GM23248 (cell line): Measurements from ENCODE around the gene RNF213. TPM values are rescaled to one million over a fixed set of nuclear protein-coding genes. Genes with fewer than 3 reads are reported as not detected.

Experiments
- DNase-seq: peaks from one replicate; pipeline ENCODE4 v3.0.0-alpha.2; 2015
- H2AFZ ChIP-seq: fragments of 200-600 bp; sonication (generic); 2 replicates; pipeline ENCODE4 v1.6.1; 2016; ENCODE audit warnings: antibody characterized with exemption
- H3F3A ChIP-seq: fragments of 200-600 bp; sonication (generic); 2 replicates; pipeline ENCODE4 v1.6.1; 2016; ENCODE audit warnings: mild to moderate bottlenecking, antibody characterized with exemption, mixed run types; ENCODE audit not compliant: insufficient read depth
- H3K27ac ChIP-seq: fragments of 200-600 bp; sonication (generic); 2 replicates; pipeline ENCODE4 v1.5.1; 2016; ENCODE audit warnings: mild to moderate bottlenecking
- H3K27me3 ChIP-seq: fragments of 200-600 bp; sonication (generic); replicated peaks from 2 replicates; pipeline ENCODE4 v1.6.1; 2016; ENCODE audit warnings: mild to moderate bottlenecking; ENCODE audit not compliant: insufficient read depth
- H3K36me3 ChIP-seq: fragments of 200-600 bp; sonication (generic); 2 replicates; pipeline ENCODE4 v1.6.1; 2016; ENCODE audit warnings: low read depth, mild to moderate bottlenecking
- H3K4me1 ChIP-seq: fragments of 200-600 bp; sonication (generic); 2 replicates; pipeline ENCODE4 v1.6.1; 2016; ENCODE audit warnings: mild to moderate bottlenecking; ENCODE audit not compliant: insufficient read depth
- H3K4me2 ChIP-seq: fragments of 200-600 bp; sonication (generic); one replicate; pipeline ENCODE4 v1.6.1; 2016; ENCODE audit warnings: mild to moderate bottlenecking; ENCODE audit not compliant: unreplicated experiment
- H3K4me3 ChIP-seq: fragments of 200-600 bp; sonication (generic); 2 replicates; pipeline ENCODE4 v1.5.1; 2016; ENCODE audit warnings: mild to moderate bottlenecking
- H3K79me2 ChIP-seq: fragments of 200-600 bp; sonication (generic); 2 replicates; pipeline ENCODE4 v1.6.1; 2016; ENCODE audit warnings: mild to moderate bottlenecking; ENCODE audit not compliant: insufficient read depth
- H3K9ac ChIP-seq: fragments of 200-600 bp; sonication (generic); 2 replicates; pipeline ENCODE4 v1.6.1; 2016; ENCODE audit warnings: mild to moderate bottlenecking
- H3K9me2 ChIP-seq: fragments of 200-600 bp; sonication (generic); 2 replicates; pipeline ENCODE4 v1.6.1; 2016; ENCODE audit warnings: mixed run types, mild to moderate bottlenecking, moderate library complexity; ENCODE audit not compliant: insufficient read depth
- H3K9me3 ChIP-seq: fragments of 200-600 bp; sonication (generic); one replicate; pipeline ENCODE4 v1.6.1; 2017; ENCODE audit warnings: low read depth
- H4K20me1 ChIP-seq: fragments of 200-600 bp; sonication (generic); 2 replicates; pipeline ENCODE4 v1.6.0; 2016; ENCODE audit not compliant: insufficient read depth
- EZH2 ChIP-seq: fragments of 200-600 bp; sonication (generic); IDR thresholded peaks from 2 replicates; pipeline ENCODE4 v1.6.1; 2018; ENCODE audit warnings: antibody characterized with exemption, mild to moderate bottlenecking; ENCODE audit not compliant: insufficient read depth, poor library complexity, severe bottlenecking
- EZH2phosphoT487 ChIP-seq: fragments of 200-600 bp; sonication (generic); IDR thresholded peaks from 2 replicates; pipeline ENCODE4 v1.6.1; 2018; ENCODE audit warnings: antibody characterized with exemption, moderate library complexity, mild to moderate bottlenecking, low read depth; ENCODE audit not compliant: insufficient read depth
- WGBS, 2 experiments: methylation state at CpG; one replicate each; pipeline ENCODE4 v1.1.6; 2015 to 2017; ENCODE audit warnings: low lambda C conversion rate in 2 of 2, low coverage in 1 of 2; ENCODE audit errors: missing lambda C conversion rate in 2 of 2; 5-methylcytosine and 5-hydroxymethylcytosine counted together
- in situ Hi-C: fragments of 300-500 bp; cut with MboI; formaldehyde crosslinking; loops from 2 replicates; pipeline ENCODE4 v1.15.0; 2020
- polyA plus RNA-seq: library from polyadenylated mRNA; unstranded; fragments of >200 nt; fragmentation: Nextera tagmentation; extraction: Ambion mirVana; gene quantifications from 2 replicates; pipeline ENCODE4 v1.2.1, GENCODE V29; 2016
- total RNA-seq: library from RNA; depleted of rRNA; stranded (reverse); fragments of >200 nt; shearing (Covaris generic); gene quantifications from 2 replicates; pipeline ENCODE4 v1.2.3, GENCODE V29; 2014

The RNF213 gene
- total and polyA plus RNA-seq, 2 experiments from 2014 or later, result 18.8 to 45.0 TPM

DNA sequence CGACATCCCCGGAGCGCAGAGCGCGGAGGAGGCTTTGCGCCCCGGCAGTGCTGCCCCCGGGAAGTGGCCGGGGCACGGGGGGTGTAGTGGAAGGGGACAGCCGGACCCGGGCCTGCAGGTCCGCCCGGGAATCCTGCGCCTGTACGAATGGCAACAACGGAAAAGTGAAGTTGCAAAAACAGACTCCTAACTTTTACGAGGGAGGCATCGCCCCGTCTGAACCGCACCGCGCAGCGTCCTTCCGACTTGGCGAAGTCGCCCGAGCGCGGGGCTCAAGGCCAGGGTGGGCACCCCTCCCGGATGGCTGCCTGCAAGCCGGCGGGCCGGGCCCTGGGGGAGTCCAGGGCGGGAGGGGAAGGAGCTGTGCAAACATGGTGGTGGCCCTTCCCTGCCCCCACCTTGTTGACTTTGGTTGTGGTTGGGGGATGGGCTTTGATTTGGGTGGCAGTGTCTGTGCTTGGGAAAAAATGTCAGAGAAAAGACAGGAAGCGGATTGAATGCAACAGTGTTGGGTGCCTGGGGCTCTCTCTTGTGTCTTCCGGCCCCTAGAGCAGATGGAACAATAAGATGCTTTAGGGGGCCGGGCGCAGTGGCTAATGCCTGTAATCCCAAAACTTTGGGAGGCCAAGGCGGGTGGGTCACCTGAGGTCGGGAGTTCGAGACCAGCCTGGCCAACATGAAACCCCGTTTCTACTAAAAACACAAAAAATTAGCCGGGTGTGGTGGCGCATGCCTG is 675 bp downstream of the RNF213 start:
- Histone ChIP-seq H3K4me3 (peak overlapping the region; percentile 82), H3K27ac (peak overlapping the region; percentile 79), H3K9me2 (no peaks in the 10 kb centered on the region), H3K9me3 (no peaks in the 10 kb centered on the region), H3K9ac (peak overlapping the region; percentile 95), H3F3A (peaks cover 21% of the 10 kb centered on the region), H3K4me1 (peaks cover 15% of the 10 kb centered on the region), H3K79me2 (peaks cover 37% of the 10 kb centered on the region), H4K20me1 (no peaks in the 10 kb centered on the region), H3K36me3 (no peaks in the 10 kb centered on the region), H3K27me3 (no peaks in the 10 kb centered on the region), H3K4me2 (peak overlapping the region; percentile 80), H2AFZ (peak overlapping the region; percentile 50)
- 1 to 2% methylated on average over 36 to 41 of the region's 45 CpGs for WGBS, 2 experiments
- in situ Hi-C loops, result no loop called here
- DNase-seq, result peak; percentile 76
- no peak for TF ChIP-seq EZH2phosphoT487
- TF ChIP-seq EZH2, result no peak

DNA sequence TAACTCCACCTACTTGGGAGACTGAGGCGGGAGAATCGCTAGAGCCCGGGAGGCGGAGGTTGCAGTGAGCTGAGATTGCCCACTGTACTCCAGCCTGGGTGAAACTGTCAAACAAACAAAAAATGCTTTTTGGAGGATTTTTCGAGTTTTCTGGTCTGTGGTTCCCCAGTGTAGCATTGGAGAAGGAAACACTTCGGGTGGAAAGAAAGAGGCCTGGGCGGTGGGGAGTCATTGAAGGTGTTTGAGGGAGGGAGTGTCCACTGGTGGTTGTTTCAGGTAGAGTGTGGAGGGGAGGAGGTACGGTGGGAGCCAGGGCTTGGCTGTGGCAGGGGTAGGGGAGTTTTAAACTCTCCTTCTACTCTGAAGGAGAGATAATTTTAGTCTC is 1.2 kb downstream of the RNF213 start:
- WGBS, 2 experiments, result 18 to 22% methylated on average over 8 of the region's 8 CpGs
- in situ Hi-C loops, result no loop called here
- Histone ChIP-seq H3K9me2 (no peaks in the 10 kb centered on the region), H3F3A (peaks cover 21% of the 10 kb centered on the region), H3K27ac (peak overlapping the region; percentile 79), H3K4me1 (peaks cover 15% of the 10 kb centered on the region), H3K27me3 (no peaks in the 10 kb centered on the region), H3K4me2 (peak overlapping the region; percentile 80), H3K36me3 (no peaks in the 10 kb centered on the region; the same call in 1 of the 2 replicates), H3K9me3 (no peaks in the 10 kb centered on the region), H3K4me3 (peak overlapping the region; percentile 82), H4K20me1 (no peaks in the 10 kb centered on the region), H2AFZ (peak overlapping the region; percentile 50), H3K79me2 (peaks cover 37% of the 10 kb centered on the region), H3K9ac (peak overlapping the region; percentile 95)
- TF ChIP-seq EZH2phosphoT487, result no peak
- TF ChIP-seq EZH2, result no peak
- DNase-seq, result no peak

DNA sequence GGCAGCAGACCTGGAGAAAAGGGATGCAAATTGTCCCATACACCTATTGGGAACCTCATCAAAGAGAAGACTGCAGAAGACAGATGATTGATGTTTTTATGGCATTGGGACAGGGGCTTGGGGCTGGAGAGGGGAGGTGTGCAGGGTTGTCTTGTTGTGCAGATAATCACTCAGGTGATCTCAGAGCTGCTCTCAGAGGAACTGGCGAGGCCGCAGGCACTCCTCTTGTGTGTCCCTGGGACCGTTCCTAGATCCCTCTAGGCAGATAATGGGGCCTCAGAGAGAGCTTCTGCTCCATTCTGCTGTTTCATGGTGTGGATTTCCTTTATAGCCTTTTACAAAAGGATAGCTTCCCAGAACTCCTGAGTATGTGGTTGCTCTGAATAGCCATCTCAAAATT is 1.6 kb downstream of the RNF213 start:
- Histone ChIP-seq H4K20me1 (no peaks in the 10 kb centered on the region), H3K9me3 (no peaks in the 10 kb centered on the region), H3K4me3 (peak overlapping the region; percentile 82), H2AFZ (no peak overlapping the region), H3K79me2 (peaks cover 37% of the 10 kb centered on the region), H3K36me3 (no peaks in the 10 kb centered on the region; the same call in 1 of the 2 replicates), H3K9me2 (no peaks in the 10 kb centered on the region), H3K4me1 (peaks cover 15% of the 10 kb centered on the region), H3K27ac (peak overlapping the region; percentile 79), H3K9ac (peak overlapping the region; percentile 95), H3K4me2 (peak overlapping the region; percentile 80), H3K27me3 (no peaks in the 10 kb centered on the region), H3F3A (peaks cover 21% of the 10 kb centered on the region)
- in situ Hi-C loops, result no loop called here
- WGBS, 2 experiments, result 65 to 66% methylated on average over 3 of the region's 3 CpGs
- TF ChIP-seq EZH2 (no peak), EZH2phosphoT487 (no peak)
- DNase-seq, result peak; percentile 36

DNA sequence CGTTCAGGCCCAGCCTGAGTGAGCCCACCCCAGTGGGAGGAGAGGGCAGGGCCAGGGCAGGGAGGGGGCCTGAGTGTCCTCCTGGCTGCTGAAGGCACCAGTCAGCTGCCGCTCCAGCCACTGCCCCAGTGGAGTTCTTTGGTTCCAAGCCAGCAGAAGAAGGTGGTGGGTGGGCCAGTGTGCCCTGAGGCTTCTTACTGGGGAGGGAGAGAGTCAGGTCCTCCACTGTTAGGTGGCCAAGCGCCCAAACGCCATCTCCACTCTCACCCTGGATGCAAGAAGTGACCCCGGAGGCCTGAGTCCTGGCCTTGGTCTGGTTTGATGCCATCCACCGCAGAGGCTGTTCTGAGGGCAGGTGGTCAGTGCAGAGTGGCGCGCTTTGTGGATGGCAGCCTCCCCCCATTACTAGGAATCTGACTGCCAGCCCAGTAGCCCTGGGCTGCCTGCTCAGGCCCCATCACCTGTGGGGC is 2.2 kb downstream of the RNF213 start:
- H3K27me3 ChIP-seq, result no peaks in the 10 kb centered on the region
- peak; percentile 12 for DNase-seq
- H3K9me2 ChIP-seq, result no peaks in the 10 kb centered on the region
- no peak for TF ChIP-seq EZH2phosphoT487
- no peak for TF ChIP-seq EZH2
- no peaks in the 10 kb centered on the region for H3K9me3 ChIP-seq
- peaks cover 15% of the 10 kb centered on the region for H3K4me1 ChIP-seq
- H4K20me1 ChIP-seq, result no peaks in the 10 kb centered on the region
- WGBS, 2 experiments, result 63 to 65% methylated on average over 8 of the region's 8 CpGs
- peak overlapping the region; percentile 95 for H3K9ac ChIP-seq
- peak overlapping the region; percentile 82 for H3K4me3 ChIP-seq
- peak overlapping the region; percentile 79 for H3K27ac ChIP-seq
- in situ Hi-C loops, result no loop called here
- H2AFZ ChIP-seq, result no peak overlapping the region
- peaks cover 40% of the 10 kb centered on the region for H3K79me2 ChIP-seq
- no peaks in the 10 kb centered on the region; the same call in 1 of the 2 replicates for H3K36me3 ChIP-seq
- peaks cover 21% of the 10 kb centered on the region for H3F3A ChIP-seq
- peak overlapping the region; percentile 80 for H3K4me2 ChIP-seq
